Measurements from ENCODE around the gene ZNF765. TPM values are rescaled to one million over a fixed set of nuclear protein-coding genes. Genes with fewer than 3 reads are reported as not detected.
"Not testable (repeated sequence)": the region's sequence is repeated elsewhere in the genome, so short reads cannot be mapped to it uniquely, and the experiment has no call there.

ZNF765 gene
- total and polyA plus RNA-seq, 2 experiments from 2014 or later = 12.7 to 24.5 TPM

- Histone ChIP-seq H3K4me2 (no peak overlapping the region), H3K79me2 (no peaks in the 10 kb centered on the region), H3K27ac (no peak overlapping the region), H4K20me1 (ENCODE audit: insufficient read depth, poor library complexity, severe bottlenecking) (no peaks in the 10 kb centered on the region), H3K27me3 (no peaks in the 10 kb centered on the region), H3K4me1 (ENCODE audit: insufficient read depth) (peaks cover 12% of the 10 kb centered on the region), H3K4me3 (no peak overlapping the region), H3K9me3 (ENCODE audit: low read depth) (no peaks in the 10 kb centered on the region), H3K36me3 (replicated peaks; ENCODE audit: insufficient read depth, low read depth) (no peaks in the 10 kb centered on the region), H3K9me2 (replicated peaks; ENCODE audit: insufficient read depth) (no peaks in the 10 kb centered on the region), H2AFZ (no peak overlapping the region)
- WGBS (ENCODE audit: low lambda C conversion rate, missing lambda C conversion rate) = 83% methylated on average over 5 of the region's 5 CpGs
- DNase-seq (ENCODE audit: low spot score) = no peak
- no peak for TF ChIP-seq EZH2phosphoT487 (IDR thresholded peaks at IDR 0.05; ENCODE audit: low read depth, severe bottlenecking, unreplicated experiment)
- TF ChIP-seq, protein P1, sequence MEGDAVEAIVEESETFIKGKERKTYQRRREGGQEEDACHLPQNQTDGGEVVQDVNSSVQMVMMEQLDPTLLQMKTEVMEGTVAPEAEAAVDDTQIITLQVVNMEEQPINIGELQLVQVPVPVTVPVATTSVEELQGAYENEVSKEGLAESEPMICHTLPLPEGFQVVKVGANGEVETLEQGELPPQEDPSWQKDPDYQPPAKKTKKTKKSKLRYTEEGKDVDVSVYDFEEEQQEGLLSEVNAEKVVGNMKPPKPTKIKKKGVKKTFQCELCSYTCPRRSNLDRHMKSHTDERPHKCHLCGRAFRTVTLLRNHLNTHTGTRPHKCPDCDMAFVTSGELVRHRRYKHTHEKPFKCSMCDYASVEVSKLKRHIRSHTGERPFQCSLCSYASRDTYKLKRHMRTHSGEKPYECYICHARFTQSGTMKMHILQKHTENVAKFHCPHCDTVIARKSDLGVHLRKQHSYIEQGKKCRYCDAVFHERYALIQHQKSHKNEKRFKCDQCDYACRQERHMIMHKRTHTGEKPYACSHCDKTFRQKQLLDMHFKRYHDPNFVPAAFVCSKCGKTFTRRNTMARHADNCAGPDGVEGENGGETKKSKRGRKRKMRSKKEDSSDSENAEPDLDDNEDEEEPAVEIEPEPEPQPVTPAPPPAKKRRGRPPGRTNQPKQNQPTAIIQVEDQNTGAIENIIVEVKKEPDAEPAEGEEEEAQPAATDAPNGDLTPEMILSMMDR (IDR thresholded peaks at IDR 0.05; ENCODE audit: poor library complexity) = no peak
- no peak for TF ChIP-seq EZH2 (IDR thresholded peaks at IDR 0.05; ENCODE audit: borderline replicate concordance)
These were observed 27.6 kb downstream of the ZNF765 start for GRCh38 chr19:53422551-53422950.

DNA sequence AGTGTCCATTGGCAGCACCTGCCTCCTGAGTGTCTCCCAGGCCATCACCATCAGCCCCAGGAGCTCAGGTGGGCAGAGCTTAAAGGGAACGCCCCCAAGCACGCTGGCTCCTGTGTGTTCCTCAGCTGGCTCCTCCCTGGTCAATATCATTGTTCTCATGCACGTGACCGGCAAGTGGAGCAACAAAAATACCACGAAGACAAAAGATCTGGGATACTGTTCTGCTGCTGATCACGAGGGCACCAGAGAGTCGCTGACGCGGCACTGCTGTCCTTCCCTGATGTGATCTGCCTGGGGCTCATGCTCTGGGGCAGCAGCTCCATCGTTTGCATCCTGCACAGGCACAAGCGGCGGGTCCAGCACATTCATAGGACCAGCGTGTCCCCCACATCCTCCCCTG is 28.1 kb downstream of the ZNF765 start:
- H2AFZ ChIP-seq; H3K4me3 ChIP-seq; H3K9me3 ChIP-seq (ENCODE audit: low read depth); H3K36me3 ChIP-seq (replicated peaks; ENCODE audit: insufficient read depth, low read depth); H3K9me2 ChIP-seq (replicated peaks; ENCODE audit: insufficient read depth); H3K79me2 ChIP-seq; H4K20me1 ChIP-seq (ENCODE audit: insufficient read depth, poor library complexity, severe bottlenecking); H3K27ac ChIP-seq; H3K27me3 ChIP-seq; DNase-seq (ENCODE audit: low spot score): not testable (repeated sequence)
- Histone ChIP-seq H3K4me2 (peak overlapping the region; percentile 59), H3K4me1 (ENCODE audit: insufficient read depth) (peaks cover 12% of the 10 kb centered on the region)
- 35% methylated on average over 8 of the region's 13 CpGs for WGBS (ENCODE audit: low lambda C conversion rate, missing lambda C conversion rate)

DNA sequence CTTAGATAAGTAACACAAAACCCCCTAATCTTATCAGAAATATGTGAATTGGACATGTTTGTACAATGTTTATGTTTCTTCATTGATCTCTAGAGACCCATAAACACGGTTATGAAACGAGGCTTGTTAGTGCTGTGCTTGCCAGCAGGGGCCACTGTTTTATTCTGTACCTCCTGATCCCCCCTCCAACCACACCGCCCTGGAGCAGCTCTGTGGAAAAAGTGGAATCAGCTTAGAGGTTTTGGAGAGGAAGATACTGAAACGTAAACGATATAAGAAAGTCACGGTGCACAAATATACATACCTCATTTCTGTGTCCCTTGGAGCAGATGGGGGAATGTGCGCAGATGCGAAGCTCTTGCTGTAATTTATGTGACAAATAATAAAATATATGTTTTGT is 28.7 kb downstream of the ZNF765 start:
- peak overlapping the region; percentile 60 for H3K4me2 ChIP-seq
- WGBS (ENCODE audit: low lambda C conversion rate, missing lambda C conversion rate) = 31% methylated on average over 8 of the region's 8 CpGs

DNA sequence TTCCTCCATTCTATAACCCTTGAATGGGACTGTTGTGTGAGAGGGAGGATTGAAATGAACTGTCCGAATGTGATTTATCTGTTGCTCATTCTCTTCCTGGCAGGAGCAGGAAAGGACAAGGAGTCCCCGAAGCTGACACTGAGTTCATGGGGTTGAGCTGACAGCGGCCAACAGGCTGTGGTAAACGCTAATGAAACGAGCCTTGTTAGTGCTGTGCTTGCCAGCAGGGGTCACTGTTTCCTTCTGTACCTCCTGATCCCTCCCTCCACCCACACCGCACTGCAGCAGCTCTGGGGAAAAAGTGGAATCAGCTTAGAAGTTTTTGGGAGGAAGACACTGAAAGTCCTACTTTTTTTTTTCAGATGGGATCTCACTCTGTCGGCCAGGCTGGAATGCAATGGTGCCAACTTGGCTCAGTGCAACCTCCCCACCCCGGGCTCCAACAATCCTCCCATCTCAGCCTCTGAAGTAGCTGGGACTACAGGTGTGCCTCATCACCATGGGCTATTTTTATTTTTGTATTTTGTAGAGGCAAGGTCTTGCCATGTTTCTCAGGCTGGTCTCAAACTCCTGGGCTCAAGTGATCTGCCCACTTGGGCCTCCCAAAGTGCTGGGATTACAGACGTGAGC is 30.1 kb downstream of the ZNF765 start:
- peak overlapping the region; percentile 43 for H3K4me2 ChIP-seq
- no peaks in the 10 kb centered on the region for H3K27me3 ChIP-seq
- no peak overlapping the region for H3K27ac ChIP-seq
- H3K79me2 ChIP-seq = no peaks in the 10 kb centered on the region
- peaks cover 9% of the 10 kb centered on the region for H3K4me1 ChIP-seq (ENCODE audit: insufficient read depth)
- no peak overlapping the region for H3K4me3 ChIP-seq
- 28% methylated on average over 9 of the region's 9 CpGs for WGBS (ENCODE audit: low lambda C conversion rate, missing lambda C conversion rate)
- H3K36me3 ChIP-seq (replicated peaks; ENCODE audit: insufficient read depth, low read depth) = no peaks in the 10 kb centered on the region
- H4K20me1 ChIP-seq (ENCODE audit: insufficient read depth, poor library complexity, severe bottlenecking) = no peaks in the 10 kb centered on the region
- DNase-seq (ENCODE audit: low spot score) = peak; percentile 90
- no peak overlapping the region for H2AFZ ChIP-seq
- TF ChIP-seq, protein P1 (IDR thresholded peaks at IDR 0.05; ENCODE audit: poor library complexity) = peak; percentile 81
- TF ChIP-seq EZH2phosphoT487 (IDR thresholded peaks at IDR 0.05; ENCODE audit: low read depth, severe bottlenecking, unreplicated experiment) = no peak
- TF ChIP-seq EZH2 (IDR thresholded peaks at IDR 0.05; ENCODE audit: borderline replicate concordance) = no peak
- no peaks in the 10 kb centered on the region for H3K9me2 ChIP-seq (replicated peaks; ENCODE audit: insufficient read depth)
- no peaks in the 10 kb centered on the region for H3K9me3 ChIP-seq (ENCODE audit: low read depth)

More for the DNA sequence above, 28.7 kb downstream of the ZNF765 start:
- TF ChIP-seq, protein P1 (IDR thresholded peaks at IDR 0.05; ENCODE audit: poor library complexity) = peak; percentile 14
- H3K27ac ChIP-seq = peak overlapping the region; percentile 66
- not testable (repeated sequence) for H3K27me3 ChIP-seq; H3K9me3 ChIP-seq (ENCODE audit: low read depth); H2AFZ ChIP-seq; H3K4me3 ChIP-seq; H3K9me2 ChIP-seq (replicated peaks; ENCODE audit: insufficient read depth); H3K79me2 ChIP-seq; H4K20me1 ChIP-seq (ENCODE audit: insufficient read depth, poor library complexity, severe bottlenecking); H3K36me3 ChIP-seq (replicated peaks; ENCODE audit: insufficient read depth, low read depth)
- H3K4me1 ChIP-seq (ENCODE audit: insufficient read depth) = peaks cover 12% of the 10 kb centered on the region
- DNase-seq (ENCODE audit: low spot score) = peak; percentile 52
